Lower leg skin (tissue), 4 donors: Measurements from ENCODE around the gene SAP30L. TPM values are rescaled to one million over a fixed set of nuclear protein-coding genes. Genes with fewer than 3 reads are reported as not detected.
A peak's percentile ranks its signal among the peaks of the same experiment; 100 is the strongest.

Experiments used
- DNase-seq, 2 donors: peaks; one replicate each; pipeline ENCODE4 v3.0.0-alpha.2; 2019; ENCODE audit warnings: low spot score in 2 of 2
- H3K4me3 ChIP-seq: fragments of 200-600 bp; sonication (generic); 2 replicates; pipeline ENCODE4 v1.5.1; 2017; ENCODE audit warnings: mild to moderate bottlenecking, low read depth; ENCODE audit not compliant: poor library complexity, severe bottlenecking
- CTCF ChIP-seq, 3 donors: fragments of 450-650 bp; IDR thresholded peaks; one replicate each; pipeline ENCODE4 v1.5.1; 2016; ENCODE audit warnings: antibody characterized with exemption in 3 of 3, mild to moderate bottlenecking in 3 of 3, moderate library complexity in 2 of 3
- POLR2A ChIP-seq, 2 donors: fragments of 450-650 bp; IDR thresholded peaks; one replicate each; pipeline ENCODE4 v1.6.1; 2016 to 2017; ENCODE audit warnings: antibody characterized with exemption in 2 of 2, mild to moderate bottlenecking in 1 of 2, moderate library complexity in 1 of 2
- WGBS, 2 donors: methylation state at CpG; one replicate each; pipeline ENCODE4 v1.1.5; 2018; 5-methylcytosine and 5-hydroxymethylcytosine counted together
- intact Hi-C: fragments of 100-400 bp; cut with DNase I; formaldehyde crosslinking; loops from one replicate; pipeline ENCODE4 v1.15.0; 2023; ENCODE audit warnings: low total_unique reads
- total RNA-seq, 4 donors: library from RNA; depleted of rRNA; stranded (reverse); fragments of >200 nt; gene quantifications; one replicate each; pipeline ENCODE4 v1.1.0, GENCODE V29; 2016

The SAP30L gene
- total RNA-seq, 4 donors from 2014 or later = 28.3 to 54.4 (median 39.9) TPM

- DNase-seq = peak in 1 of 2 donors; percentile 77
- no peak overlapping the region for H3K4me3 ChIP-seq
- TF ChIP-seq CTCF (IDR thresholded peaks at IDR 0.05) (no peak), POLR2A (IDR thresholded peaks at IDR 0.05) (no peak)
- 89 to 99% methylated on average over 9 of the region's 9 CpGs for WGBS, 2 donors
- intact Hi-C loops = loop anchor here (5.0 to 10.0 kb wide), 2 partner anchors 220 to 427 kb away; no protein-coding TSS in a partner anchor
Measured at GRCh38 chr5:154401931-154402330, 43.9 kb upstream of the SAP30L start.

- no peak overlapping the region for H3K4me3 ChIP-seq
- TF ChIP-seq CTCF (IDR thresholded peaks at IDR 0.05) = no peak
- TF ChIP-seq POLR2A (IDR thresholded peaks at IDR 0.05) = no peak
- intact Hi-C loops = loop anchor here (5.0 to 10.0 kb wide), 2 partner anchors 220 to 428 kb away; no protein-coding TSS in a partner anchor
- peak in 1 of 2 donors; percentile 52 for DNase-seq
- WGBS, 2 donors = 95% methylated on average over 10 of the region's 10 CpGs
Measured at GRCh38 chr5:154402611-154403010, 43.2 kb upstream of the SAP30L start.

- 92 to 99% methylated on average over 4 of the region's 4 CpGs for WGBS, 2 donors
Measured at GRCh38 chr5:154403234-154403633, 42.6 kb upstream of the SAP30L start.

GRCh38 chr5:154403776-154404387 is 41.9 kb upstream of the SAP30L start:
- TF ChIP-seq CTCF (IDR thresholded peaks at IDR 0.05) (no peak), POLR2A (IDR thresholded peaks at IDR 0.05) (no peak)
- intact Hi-C loops = loop anchor here (5.0 to 10.0 kb wide), 2 partner anchors 222 to 429 kb away; no protein-coding TSS in a partner anchor
- WGBS, 2 donors = 87 to 91% methylated on average over 8 of the region's 8 CpGs
- H3K4me3 ChIP-seq = no peak overlapping the region
- peak in 1 of 2 donors; percentile 79 for DNase-seq

More at GRCh38 chr5:154403234-154403633, 42.6 kb upstream of the SAP30L start:
- intact Hi-C loops = loop anchor here (5.0 to 10.0 kb wide), 2 partner anchors 221 to 428 kb away; no protein-coding TSS in a partner anchor
- peak in 1 of 2 donors; percentile 40 for DNase-seq
- TF ChIP-seq POLR2A (IDR thresholded peaks at IDR 0.05) = no peak
- TF ChIP-seq CTCF (IDR thresholded peaks at IDR 0.05) = no peak
- H3K4me3 ChIP-seq = no peak overlapping the region

GRCh38 chr5:154405078-154405792 is 40.6 kb upstream of the SAP30L start:
- peak; percentile 62 to 94 for DNase-seq
- intact Hi-C loops = loop anchor here (5.0 to 10.0 kb wide), 2 partner anchors 333 to 430 kb away; no protein-coding TSS in a partner anchor
- 10% methylated on average over 32 to 33 of the region's 37 CpGs for whole genome bisulfite sequencing, 2 donors
- TF ChIP-seq CTCF (IDR thresholded peaks at IDR 0.05) (peak in 1 of 3 donors; percentile 77), POLR2A (IDR thresholded peaks at IDR 0.05) (no peak)
- H3K4me3 ChIP-seq = no peak overlapping the region
